B cell (primary cell): ENCODE measurements around the gene DDOST.

Experiments
- CTCF ChIP-seq: fragments of 200-600 bp; IDR thresholded peaks from one replicate; pipeline ENCODE4 v1.8.0; 2022; ENCODE audit warnings: antibody characterized with exemption, mild to moderate bottlenecking
- EZH2 ChIP-seq: IDR thresholded peaks from 2 replicates; pipeline ENCODE4 v1.6.1; 2012; ENCODE audit warnings: borderline replicate concordance, low read depth, mild to moderate bottlenecking, moderate library complexity, low read length; ENCODE audit not compliant: insufficient read depth, poor library complexity, severe bottlenecking

- TF ChIP-seq CTCF (no peak), EZH2 (no peak)
Measured at GRCh38 chr1:20685741-20686140, 24.6 kb upstream of the DDOST start.
